Hepatocyte (in vitro differentiated cells): ENCODE data around the gene GANC. TPM values are rescaled to one million over a fixed set of nuclear protein-coding genes. Genes with fewer than 3 reads are reported as not detected.

ENCODE experiments used
- DNase-seq: peaks from one replicate; pipeline ENCODE4 v3.0.0-alpha.2; 2016; ENCODE audit warnings: low spot score
- H2AFZ ChIP-seq: fragments of 200-600 bp; sonication (generic); 2 replicates; pipeline ENCODE4 v1.6.0; 2016; ENCODE audit warnings: antibody characterized with exemption, mild to moderate bottlenecking
- H3K27ac ChIP-seq: fragments of 200-600 bp; sonication (generic); 2 replicates; pipeline ENCODE4 v1.5.1; 2016; ENCODE audit warnings: mild to moderate bottlenecking
- H3K27me3 ChIP-seq: fragments of 200-600 bp; sonication (generic); 2 replicates; pipeline ENCODE4 v1.6.1; 2016
- H3K36me3 ChIP-seq: fragments of 200-600 bp; sonication (generic); replicated peaks from 2 replicates; pipeline ENCODE4 v1.5.1; 2016; ENCODE audit warnings: low read depth; ENCODE audit not compliant: insufficient read depth
- H3K4me1 ChIP-seq: fragments of 200-600 bp; sonication (generic); 2 replicates; pipeline ENCODE4 v1.5.1; 2016; ENCODE audit warnings: mild to moderate bottlenecking, moderate library complexity; ENCODE audit not compliant: insufficient read depth
- H3K4me2 ChIP-seq: fragments of 200-600 bp; sonication (generic); 2 replicates; pipeline ENCODE4 v1.6.0; 2016
- H3K4me3 ChIP-seq: fragments of 200-600 bp; sonication (generic); 2 replicates; pipeline ENCODE4 v1.5.1; 2016; ENCODE audit warnings: mild to moderate bottlenecking
- H3K79me2 ChIP-seq: fragments of 200-600 bp; sonication (generic); 2 replicates; pipeline ENCODE4 v1.6.0; 2017; ENCODE audit warnings: mild to moderate bottlenecking
- H3K9me2 ChIP-seq: fragments of 200-600 bp; sonication (generic); replicated peaks from 2 replicates; pipeline ENCODE4 v1.6.0; 2017; ENCODE audit warnings: mild to moderate bottlenecking; ENCODE audit not compliant: insufficient read depth
- H3K9me3 ChIP-seq: fragments of 200-600 bp; sonication (generic); 2 replicates; pipeline ENCODE4 v1.5.1; 2016; ENCODE audit warnings: low read depth, mild to moderate bottlenecking
- H4K20me1 ChIP-seq: fragments of 200-600 bp; sonication (generic); 2 replicates; pipeline ENCODE4 v1.6.0; 2016; ENCODE audit warnings: mild to moderate bottlenecking; ENCODE audit not compliant: insufficient read depth, poor library complexity, severe bottlenecking
- CTCF ChIP-seq: fragments of 200-600 bp; sonication (generic); IDR thresholded peaks from 2 replicates; pipeline ENCODE4 v1.5.1; 2016; ENCODE audit warnings: antibody characterized with exemption, mild to moderate bottlenecking; ENCODE audit not compliant: poor library complexity
- EZH2 ChIP-seq: fragments of 200-600 bp; sonication (generic); IDR thresholded peaks from 2 replicates; pipeline ENCODE4 v1.6.1; 2016; ENCODE audit warnings: antibody characterized with exemption, mild to moderate bottlenecking, borderline replicate concordance
- EZH2phosphoT487 ChIP-seq: fragments of 200-600 bp; sonication (generic); IDR thresholded peaks from one replicate; pipeline ENCODE4 v1.6.1; 2018; ENCODE audit warnings: antibody characterized with exemption, mild to moderate bottlenecking, low read depth, moderate library complexity; ENCODE audit not compliant: unreplicated experiment, severe bottlenecking
- WGBS: methylation state at CpG from one replicate; pipeline ENCODE4 v1.1.6; 2016; ENCODE audit warnings: low lambda C conversion rate; ENCODE audit errors: missing lambda C conversion rate; 5-methylcytosine and 5-hydroxymethylcytosine counted together
- polyA plus RNA-seq: library from polyadenylated mRNA; unstranded; fragments of >200 nt; fragmentation: Nextera tagmentation; extraction: Ambion mirVana; gene quantifications from 2 replicates; pipeline ENCODE4 v1.2.1, GENCODE V29; 2016
- total RNA-seq: library from RNA; depleted of rRNA; stranded (reverse); fragments of >200 nt; gene quantifications from 2 replicates; pipeline ENCODE4 v1.2.3, GENCODE V29; 2014

GANC gene
- total and polyA plus RNA-seq, 2 experiments from 2014 or later: 9.1 to 11.2 TPM

GRCh38 chr15:42239528-42240182 lies 33.3 kb upstream of the GANC start:
- Histone ChIP-seq H3K36me3 (no peaks in the 10 kb centered on the region), H3K27ac (no peak overlapping the region), H3K27me3 (no peaks in the 10 kb centered on the region), H4K20me1 (no peaks in the 10 kb centered on the region), H3K4me1 (no peaks in the 10 kb centered on the region), H3K9me3 (no peaks in the 10 kb centered on the region), H3K79me2 (peaks cover 17% of the 10 kb centered on the region), H2AFZ (no peak overlapping the region), H3K9me2 (no peaks in the 10 kb centered on the region), H3K4me2 (no peak overlapping the region), H3K4me3 (no peak overlapping the region)
- TF ChIP-seq EZH2 (no peak), CTCF (no peak), EZH2phosphoT487 (no peak)
- DNase-seq: no peak

GRCh38 chr15:42240823-42241222 lies 32.2 kb upstream of the GANC start:
- Histone ChIP-seq H4K20me1 (no peaks in the 10 kb centered on the region), H3K9me3 (no peaks in the 10 kb centered on the region), H3K79me2 (peaks cover 14% of the 10 kb centered on the region), H3K36me3 (no peaks in the 10 kb centered on the region), H3K27me3 (no peaks in the 10 kb centered on the region), H3K4me1 (no peaks in the 10 kb centered on the region), H3K9me2 (no peaks in the 10 kb centered on the region), H3K4me3 (no peak overlapping the region), H3K27ac (no peak overlapping the region), H2AFZ (no peak overlapping the region), H3K4me2 (no peak overlapping the region)
- TF ChIP-seq EZH2phosphoT487 (no peak), EZH2 (no peak), CTCF (no peak)
- 100% methylated on average over 1 of the region's 1 CpG for WGBS
- DNase-seq: no peak

GRCh38 chr15:42253300-42253699 lies 19.7 kb upstream of the GANC start:
- Histone ChIP-seq H3K4me3 (no peak overlapping the region), H3K27ac (no peak overlapping the region), H3K4me2 (no peak overlapping the region), H3K27me3 (no peaks in the 10 kb centered on the region), H3K9me2 (no peaks in the 10 kb centered on the region), H2AFZ (no peak overlapping the region), H3K9me3 (peaks cover 8% of the 10 kb centered on the region), H3K79me2 (peaks cover 3% of the 10 kb centered on the region), H3K36me3 (peaks cover 3% of the 10 kb centered on the region), H4K20me1 (no peaks in the 10 kb centered on the region), H3K4me1 (no peaks in the 10 kb centered on the region)
- WGBS: 68% methylated on average over 2 of the region's 2 CpGs
- no peak for DNase-seq
- TF ChIP-seq EZH2 (no peak), EZH2phosphoT487 (no peak), CTCF (no peak)

- no peak overlapping the region for H3K4me2 ChIP-seq
- no peaks in the 10 kb centered on the region for H3K36me3 ChIP-seq
- H3K4me3 ChIP-seq: no peak overlapping the region
- no peak for DNase-seq
- no peak overlapping the region for H3K27ac ChIP-seq
- H3K9me2 ChIP-seq: no peaks in the 10 kb centered on the region
- H3K4me1 ChIP-seq: no peaks in the 10 kb centered on the region
- TF ChIP-seq EZH2phosphoT487 (no peak), EZH2 (no peak)
- H3K9me3 ChIP-seq: no peaks in the 10 kb centered on the region
- WGBS: 91% methylated on average over 5 of the region's 5 CpGs
- H3K79me2 ChIP-seq: peaks cover 76% of the 10 kb centered on the region
- H4K20me1 ChIP-seq: no peaks in the 10 kb centered on the region
- H2AFZ ChIP-seq: no peak overlapping the region
- no peaks in the 10 kb centered on the region for H3K27me3 ChIP-seq
Observed at GRCh38 chr15:42264795-42265194, 8.2 kb upstream of the GANC start.
